M059J (cell line): ENCODE results near the gene SIPA1L3. TPM values are rescaled to one million over a fixed set of nuclear protein-coding genes. Genes with fewer than 3 reads are reported as not detected.
"Not testable (repeated sequence)": the region's sequence is repeated elsewhere in the genome, so short reads cannot be mapped to it uniquely, and the experiment has no call there.

Experiments used
- DNase-seq: peaks from one replicate; pipeline ENCODE4 v3.0.0-alpha.2; 2012; ENCODE audit warnings: low read depth
- total RNA-seq: library from RNA; depleted of rRNA; stranded (reverse); fragments of >200 nt; shearing (Covaris generic); gene quantifications from 2 replicates; pipeline ENCODE4 v1.2.3, GENCODE V29; 2014; rRNA removed

The SIPA1L3 gene, protein sequence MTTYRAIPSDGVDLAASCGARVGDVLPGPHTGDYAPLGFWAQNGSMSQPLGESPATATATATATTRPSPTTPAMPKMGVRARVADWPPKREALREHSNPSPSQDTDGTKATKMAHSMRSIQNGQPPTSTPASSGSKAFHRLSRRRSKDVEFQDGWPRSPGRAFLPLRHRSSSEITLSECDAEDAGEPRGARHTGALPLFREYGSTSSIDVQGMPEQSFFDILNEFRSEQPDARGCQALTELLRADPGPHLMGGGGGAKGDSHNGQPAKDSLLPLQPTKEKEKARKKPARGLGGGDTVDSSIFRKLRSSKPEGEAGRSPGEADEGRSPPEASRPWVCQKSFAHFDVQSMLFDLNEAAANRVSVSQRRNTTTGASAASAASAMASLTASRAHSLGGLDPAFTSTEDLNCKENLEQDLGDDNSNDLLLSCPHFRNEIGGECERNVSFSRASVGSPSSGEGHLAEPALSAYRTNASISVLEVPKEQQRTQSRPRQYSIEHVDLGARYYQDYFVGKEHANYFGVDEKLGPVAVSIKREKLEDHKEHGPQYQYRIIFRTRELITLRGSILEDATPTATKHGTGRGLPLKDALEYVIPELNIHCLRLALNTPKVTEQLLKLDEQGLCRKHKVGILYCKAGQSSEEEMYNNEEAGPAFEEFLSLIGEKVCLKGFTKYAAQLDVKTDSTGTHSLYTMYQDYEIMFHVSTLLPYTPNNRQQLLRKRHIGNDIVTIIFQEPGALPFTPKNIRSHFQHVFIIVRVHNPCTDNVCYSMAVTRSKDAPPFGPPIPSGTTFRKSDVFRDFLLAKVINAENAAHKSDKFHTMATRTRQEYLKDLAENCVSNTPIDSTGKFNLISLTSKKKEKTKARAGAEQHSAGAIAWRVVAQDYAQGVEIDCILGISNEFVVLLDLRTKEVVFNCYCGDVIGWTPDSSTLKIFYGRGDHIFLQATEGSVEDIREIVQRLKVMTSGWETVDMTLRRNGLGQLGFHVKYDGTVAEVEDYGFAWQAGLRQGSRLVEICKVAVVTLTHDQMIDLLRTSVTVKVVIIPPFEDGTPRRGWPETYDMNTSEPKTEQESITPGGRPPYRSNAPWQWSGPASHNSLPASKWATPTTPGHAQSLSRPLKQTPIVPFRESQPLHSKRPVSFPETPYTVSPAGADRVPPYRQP (N-terminal part only)
- total RNA-seq: 12.1 and 22.7 TPM in 2 replicates

DNA sequence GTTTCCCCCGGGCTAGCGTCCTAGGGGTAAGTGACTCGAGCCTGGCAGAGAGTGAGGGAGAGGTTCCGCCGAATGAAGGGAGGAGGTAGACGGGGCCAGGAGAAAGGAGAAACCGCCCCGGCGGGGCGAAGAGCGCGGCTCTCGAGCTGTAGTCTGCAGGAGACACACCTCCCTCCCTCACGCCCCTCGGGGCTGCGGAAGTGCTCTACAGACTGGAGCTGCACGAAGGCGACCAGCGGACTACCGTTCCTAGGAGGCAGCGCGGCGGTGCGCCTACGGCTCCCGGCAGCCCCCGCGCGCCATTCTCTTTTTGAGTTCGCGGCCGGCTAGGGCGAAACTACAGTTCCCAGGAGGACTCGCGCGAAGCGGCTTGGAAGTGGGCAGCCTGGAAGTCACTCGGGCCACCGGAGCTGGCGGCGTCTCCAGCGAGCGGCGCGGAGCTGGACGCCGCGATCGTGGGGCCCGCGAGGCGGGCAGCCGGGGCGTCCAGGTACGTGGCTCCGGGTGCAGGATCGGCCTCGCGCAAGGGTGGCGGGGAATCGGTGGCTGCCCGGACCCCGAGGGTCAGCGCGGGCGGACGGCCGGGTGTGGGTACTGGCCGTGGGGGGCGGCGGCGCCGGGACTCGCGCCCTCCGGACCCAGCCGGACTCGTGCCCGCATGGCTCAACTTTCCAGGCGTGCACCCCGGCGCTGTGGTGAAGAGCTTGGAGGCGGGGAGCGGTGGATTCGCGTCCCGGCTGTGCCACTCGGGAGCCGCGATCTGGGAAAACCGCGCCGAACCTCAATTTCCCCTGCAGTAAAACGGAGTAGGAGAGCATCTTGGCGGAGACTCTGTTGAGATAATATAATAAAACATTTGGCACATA is at the start of gene SIPA1L3:
TSS of gene SIPA1L3 (plus strand) at position 340 of the 866 bp plus-strand sequence. CDS start 174,358 bp downstream, outside the sequence.
- DNase-seq: peak; percentile 97

DNA sequence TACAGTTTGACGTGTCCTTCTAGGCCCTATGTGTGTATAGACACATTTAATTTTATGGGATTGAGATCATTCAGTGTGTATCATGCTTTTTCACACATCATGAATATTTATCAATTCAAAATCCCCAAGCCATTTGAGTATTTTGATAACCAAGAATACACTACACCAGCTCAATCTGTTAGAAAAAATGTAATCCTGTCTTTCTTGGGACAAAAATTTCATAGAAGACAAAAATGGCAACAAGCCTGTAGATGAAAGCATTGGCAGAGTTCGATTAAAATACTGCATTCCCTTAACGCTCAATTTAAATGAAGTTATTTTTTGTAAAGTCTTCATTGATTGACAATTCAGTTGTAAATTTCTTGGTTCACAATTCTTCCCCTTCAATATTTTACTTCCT is 42.5 kb upstream of the SIPA1L3 start:
- no peak for DNase-seq

DNA sequence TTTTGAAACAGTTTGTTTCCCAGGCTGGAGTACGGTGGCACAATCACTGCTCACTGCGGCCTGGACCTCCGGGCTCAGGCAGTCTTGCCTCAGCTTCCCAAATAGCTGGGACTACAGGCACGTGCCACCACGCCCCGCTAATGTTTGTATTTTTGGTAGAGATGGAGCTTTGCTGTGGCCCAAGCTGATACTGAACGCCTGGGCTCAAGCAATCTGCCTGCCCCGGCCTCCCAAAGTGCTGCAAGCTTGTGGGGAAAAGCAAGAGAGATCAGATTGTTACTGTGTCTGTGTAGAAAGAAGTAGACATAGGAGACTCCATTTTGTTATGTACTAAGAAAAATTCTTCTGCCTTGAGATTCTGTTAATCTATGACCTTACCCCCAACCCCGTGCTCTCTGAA is 41.1 kb upstream of the SIPA1L3 start:
- DNase-seq: not testable (repeated sequence)

DNA sequence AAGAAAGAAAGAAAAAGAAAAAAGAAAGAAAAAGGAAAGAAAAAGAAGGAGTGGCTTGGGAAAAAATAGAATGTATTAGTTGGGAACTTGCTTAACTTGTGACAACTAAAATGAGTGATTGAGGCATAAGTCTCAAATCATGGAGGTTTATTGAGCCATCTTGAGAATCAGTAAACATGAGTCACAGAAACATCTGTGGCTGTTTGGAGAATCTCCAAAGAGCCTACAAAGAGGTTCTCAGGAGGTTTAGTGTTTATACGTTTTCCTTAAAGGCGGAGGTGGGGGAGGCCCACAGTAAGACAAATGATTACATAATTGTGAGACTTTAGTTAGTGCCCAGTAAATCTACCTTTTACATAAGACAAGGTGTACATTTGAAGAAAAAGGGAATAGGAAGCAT is 39.2 kb upstream of the SIPA1L3 start:
- peak; percentile 59 for DNase-seq

DNA sequence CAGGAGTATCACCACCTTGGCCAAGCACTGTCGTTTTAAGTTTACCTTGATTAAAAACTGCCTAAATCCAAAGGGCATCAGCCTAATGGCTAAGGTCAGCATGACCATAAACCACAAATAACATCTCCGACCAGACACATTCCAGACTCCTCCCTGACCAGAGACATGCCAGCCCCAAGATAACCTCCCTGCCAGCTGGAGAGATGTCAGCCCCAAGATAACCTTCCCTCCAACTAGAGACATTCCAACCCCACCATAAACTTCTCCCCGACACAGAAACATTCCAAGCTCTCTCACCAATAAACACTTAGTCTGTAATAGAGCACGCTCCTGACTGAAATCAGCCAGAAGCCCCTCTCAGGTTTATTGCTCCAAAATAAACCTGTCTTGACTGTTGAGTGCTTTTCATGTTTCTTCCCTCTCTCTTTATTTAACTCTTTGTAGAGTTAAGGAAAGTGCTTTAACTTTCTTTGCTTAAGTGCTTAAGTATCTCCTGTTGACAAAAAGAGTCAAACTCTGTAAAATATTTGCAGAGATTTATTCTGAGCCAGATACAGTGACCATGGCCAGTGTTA is 37.2 kb upstream of the SIPA1L3 start:
- no peak for DNase-seq

DNA sequence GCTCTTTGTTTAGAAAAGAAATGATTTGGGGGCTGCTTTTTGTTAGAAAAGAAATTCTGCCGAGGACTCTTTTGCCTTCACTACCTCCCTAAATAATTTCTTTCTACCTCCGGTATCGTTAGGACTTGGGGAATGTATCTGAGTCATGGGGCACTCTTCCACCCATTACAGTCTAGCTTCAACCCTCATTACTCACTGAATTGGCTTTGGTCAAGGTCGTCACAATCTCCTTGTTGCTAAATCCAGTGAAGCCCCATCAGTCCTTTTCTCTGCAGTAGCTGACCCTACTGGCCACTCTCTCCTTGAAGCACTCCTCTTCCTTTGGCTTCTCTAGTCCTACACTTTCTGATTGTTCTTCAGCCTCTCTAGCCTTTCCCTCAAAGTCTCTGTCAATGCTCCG is 34.6 kb upstream of the SIPA1L3 start:
- DNase-seq: no peak

DNA sequence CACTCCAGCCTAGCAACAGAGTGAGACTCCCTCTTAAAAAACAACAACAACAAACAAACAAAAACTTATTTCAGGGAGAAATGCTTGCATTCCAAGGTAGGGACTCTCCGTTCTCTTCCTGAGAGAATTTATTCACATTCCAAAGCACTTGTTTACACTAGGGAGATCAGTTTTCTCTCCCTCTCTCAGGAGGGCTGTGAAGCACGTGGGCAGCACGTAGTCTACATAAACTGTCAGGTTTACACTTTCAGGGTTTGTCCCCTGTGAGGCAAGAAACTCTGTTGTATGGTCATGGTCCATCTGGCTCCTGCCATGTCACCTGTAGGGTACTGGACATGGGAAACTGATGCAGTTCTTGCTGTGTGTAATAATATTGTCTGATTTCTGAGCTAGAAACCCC is 32.2 kb upstream of the SIPA1L3 start:
- DNase-seq: peak; percentile 17

DNA sequence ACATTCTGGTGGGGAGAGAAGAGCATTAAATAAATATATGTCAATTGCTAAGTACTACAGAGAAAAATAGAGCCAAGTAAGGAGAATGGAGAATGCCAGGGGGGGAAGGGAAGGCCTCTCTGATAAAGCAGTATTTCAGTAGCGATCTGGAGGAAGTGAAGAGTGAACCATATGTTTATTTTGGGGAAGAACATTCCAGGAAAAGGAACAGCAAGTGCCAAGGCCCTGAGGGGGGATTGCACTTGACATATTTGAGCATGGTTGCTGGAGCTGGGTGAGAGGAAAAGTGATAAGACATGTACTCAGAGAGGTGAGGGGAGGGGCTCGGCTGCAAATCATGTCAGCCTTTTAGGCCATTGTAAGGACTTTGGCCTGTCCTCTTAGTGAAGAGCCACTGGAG is 31.0 kb upstream of the SIPA1L3 start:
- no peak for DNase-seq

DNA sequence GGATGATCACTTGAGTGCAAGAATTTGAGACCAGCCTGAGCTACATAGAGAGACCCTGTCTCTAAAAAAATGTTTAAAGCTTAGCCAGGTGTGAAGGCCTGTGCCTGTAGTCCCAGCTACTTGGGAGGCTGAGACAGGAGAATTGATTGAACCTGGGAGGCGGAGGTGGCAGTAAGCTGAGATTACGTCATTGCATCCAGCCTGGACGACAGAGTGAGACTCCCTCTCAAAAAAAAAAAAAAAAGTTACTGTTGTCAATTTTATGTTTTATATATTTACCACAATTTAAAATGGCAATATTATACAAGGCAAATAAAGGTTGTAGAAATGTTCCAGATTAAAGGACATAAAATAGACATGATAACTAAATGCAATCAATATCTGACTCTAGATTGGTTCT is 29.9 kb upstream of the SIPA1L3 start:
- no peak for DNase-seq

DNA sequence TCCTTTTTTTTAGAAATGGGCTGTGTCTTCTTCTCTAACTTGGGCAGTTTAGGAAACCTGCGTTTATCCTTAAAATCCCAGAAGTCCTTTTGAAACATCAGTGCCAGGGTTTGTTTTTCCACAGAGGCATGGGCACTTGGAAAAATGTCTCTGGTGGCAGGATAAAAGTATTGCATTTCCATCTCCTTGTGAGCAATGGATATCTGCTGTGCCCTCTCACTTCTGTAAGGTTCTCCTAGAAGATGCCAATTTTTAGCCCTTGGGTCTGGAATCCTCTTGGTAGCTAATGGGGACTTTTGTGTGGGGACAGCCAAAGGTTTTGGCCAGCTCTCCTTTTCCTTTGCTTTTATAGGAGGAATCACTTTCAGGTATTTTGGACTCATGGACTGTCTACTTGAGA is 21.6 kb upstream of the SIPA1L3 start:
- no peak for DNase-seq

DNA sequence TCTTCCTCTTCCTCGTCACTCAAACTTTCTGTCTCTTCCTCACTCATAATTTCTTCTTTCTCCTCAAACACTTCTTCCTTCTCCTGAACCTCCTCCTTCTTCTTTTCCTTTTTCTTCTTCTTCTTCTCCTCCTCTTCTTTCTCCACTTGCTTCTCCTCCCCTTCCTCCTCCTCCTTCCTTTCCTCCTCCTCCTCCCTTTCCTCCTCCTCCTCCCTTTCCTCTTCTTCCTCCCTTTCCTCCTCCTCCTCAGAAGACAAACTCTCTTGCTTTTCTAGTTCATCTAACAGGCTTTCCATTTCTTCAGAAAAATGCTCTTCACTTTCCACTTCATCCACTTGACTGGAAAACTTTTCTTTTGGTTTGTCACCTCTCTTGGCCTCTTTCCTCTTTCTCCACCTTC is 20.4 kb upstream of the SIPA1L3 start:
- no peak for DNase-seq

DNA sequence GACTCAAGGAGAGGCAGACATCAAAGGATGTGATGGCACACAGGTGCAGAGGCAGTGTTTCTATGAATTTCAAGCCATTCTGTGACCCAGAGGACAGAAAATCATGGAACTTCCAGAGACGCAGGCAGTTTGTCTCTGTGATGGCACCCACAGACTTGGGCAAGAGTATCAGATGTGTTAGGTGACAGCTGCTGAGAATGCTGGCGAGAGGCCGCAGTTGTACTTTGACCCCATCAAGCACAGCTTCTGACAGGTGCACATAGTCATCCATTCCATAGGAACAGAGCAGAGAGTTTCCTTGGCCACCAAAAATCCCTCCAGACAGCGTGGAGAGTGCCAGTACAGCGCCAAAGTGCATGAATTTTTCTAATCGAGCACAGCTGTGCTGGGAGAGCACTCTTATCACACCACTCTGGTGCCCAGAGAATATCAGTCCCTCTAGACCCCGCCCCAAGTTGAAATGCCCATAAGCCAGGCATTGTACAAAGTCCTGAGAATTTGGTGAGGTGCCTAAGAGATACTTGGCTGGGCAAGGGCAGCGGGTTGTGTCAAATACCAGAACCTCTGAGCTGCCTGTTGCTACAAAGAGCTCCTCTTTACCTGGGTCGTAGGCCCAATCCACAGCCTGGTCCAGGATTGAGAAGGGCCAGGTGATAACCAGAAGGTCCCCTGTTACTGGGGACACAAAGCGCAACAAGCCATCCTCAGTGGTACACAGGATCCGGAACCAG is 13.0 kb upstream of the SIPA1L3 start:
- no peak for DNase-seq

DNA sequence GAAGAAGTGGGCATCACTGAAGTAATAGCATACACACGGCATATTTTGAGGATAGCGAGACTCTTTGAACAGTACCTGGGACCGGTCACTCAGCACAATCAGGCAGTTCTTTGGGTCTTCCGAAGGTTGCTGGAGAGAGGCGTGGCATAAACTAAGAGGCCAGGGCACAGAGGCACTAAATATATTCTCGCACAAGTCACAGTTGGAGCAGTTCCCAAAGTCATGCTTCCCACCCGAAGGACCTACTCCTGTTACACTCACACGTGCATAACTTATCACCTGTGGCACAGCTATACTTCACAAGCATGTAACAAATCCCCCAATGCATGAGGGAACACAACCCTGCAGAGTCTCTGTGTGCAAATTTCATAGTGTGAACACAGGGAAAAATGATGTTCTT is 10.8 kb upstream of the SIPA1L3 start:
- DNase-seq: no peak

DNA sequence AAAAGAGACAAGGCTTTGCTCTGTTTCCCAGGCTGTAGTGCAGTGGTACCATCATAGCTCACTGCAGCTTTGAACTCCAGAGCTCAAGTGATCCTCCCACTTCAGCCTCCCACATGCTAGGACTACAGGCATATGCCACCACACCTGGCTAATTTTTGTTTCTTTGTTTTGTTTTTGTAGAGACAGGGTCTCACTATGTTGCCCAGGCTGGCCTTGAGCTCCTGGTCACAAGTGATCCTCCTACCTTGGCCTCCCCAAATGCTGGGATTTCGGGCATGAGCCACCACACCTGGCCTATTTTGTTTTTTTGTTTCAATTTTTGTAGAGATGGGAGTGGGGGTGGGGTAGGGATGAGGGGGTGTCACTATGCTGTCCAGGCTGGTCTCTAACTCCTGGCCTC is 7.6 kb upstream of the SIPA1L3 start:
- no peak for DNase-seq

DNA sequence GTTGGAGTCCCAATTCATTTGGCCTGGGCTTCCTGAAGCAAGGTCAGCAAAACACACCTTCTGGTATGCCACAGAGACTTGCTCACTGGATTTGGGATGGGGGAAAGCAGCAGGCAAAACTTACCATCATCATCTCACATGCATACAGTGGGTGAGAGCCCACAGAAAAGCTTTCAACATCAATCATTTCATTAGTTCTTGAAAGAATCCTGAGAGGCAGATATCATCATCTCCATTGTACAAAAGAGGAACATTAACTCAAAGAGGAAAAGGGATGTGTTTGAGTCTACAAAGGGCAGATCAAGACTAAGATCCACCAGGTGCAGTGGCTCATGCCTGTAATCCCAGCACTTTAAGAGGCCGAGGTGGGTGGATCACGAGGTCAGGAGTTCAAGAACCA is 7.0 kb upstream of the SIPA1L3 start:
- no peak for DNase-seq

DNA sequence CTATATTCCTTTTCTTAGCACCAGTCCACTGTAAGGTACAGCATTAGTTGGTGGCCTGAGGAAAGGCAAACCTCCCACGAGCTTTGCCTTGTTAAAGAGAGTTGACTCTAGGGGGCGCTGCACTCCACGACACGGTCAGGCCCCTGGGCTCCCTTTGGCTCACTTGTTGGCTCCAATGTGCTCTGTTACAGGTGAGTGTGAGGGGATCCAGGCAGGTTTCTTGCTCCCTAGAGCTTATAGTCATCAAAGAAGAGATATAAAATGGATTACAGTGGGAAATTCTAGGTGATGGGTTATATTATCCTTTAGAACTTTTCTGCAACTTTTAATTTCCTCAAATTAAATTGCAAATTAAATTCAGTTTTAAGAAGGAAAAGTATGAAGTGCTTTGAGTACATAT is 4.3 kb upstream of the SIPA1L3 start:
- peak; percentile 78 for DNase-seq

DNA sequence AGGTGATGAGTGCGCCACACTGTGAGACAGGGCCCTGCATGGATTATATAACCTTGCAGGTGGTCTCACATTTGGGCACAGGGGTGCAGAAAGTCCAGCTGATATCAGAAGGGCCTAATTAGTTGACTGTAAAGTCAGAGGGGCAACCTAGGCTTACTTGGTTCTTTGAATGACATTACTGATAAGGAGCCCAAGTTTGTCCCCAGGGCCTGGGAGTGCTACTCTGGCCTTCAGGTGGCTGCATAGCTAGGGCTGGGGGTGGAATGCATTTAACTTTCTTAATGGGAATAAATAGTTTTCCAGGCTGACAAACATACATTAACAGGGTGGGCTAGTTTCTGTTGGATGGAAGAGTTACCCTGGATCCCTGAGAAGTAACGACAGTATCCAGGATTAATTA is 3.9 kb upstream of the SIPA1L3 start:
- no peak for DNase-seq

DNA sequence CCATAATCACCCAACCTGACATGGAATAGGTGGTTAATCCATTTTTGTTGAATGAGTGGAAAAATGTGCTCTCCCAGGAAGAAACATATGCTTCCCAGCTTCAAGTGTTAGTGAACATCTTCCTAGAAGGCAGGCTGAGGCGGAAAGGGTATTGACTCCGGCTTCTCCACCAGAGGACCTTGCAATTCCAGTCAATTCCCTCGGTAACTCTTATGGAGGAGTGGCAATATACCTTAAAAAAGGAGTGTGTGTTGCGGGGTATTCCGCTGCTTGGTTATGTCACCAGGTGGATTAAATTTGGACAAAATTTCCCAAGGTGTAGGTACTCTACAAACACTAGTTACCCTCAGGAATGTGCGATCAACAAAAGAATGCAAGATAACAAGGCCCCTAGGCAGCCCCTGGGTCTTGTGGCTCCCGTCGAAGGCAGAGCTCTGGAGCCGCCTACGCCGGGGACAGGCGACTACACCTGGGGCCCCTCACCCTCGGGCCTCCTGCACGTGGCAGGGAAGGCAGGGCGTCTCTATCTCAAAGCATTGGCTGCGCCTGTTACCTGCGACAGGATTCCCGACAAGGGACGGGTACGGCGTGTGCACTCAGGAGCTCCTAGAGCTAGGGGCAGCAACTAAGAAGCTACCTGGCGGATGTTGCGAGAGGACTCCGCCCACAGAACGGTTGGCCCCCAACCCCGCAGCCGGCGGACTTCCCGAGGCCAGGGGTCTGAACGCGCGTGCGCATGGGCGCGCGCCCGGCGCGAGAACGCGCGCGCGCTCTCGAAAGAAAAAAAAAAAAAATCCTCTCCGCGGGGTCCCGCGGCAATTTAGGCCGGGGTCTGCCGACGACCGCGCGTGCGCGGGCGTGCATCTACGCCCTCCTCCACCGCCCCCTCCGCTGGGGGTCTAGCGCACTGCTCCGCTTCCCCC is 801 bp upstream of the SIPA1L3 start, which contains the start of gene WDR87:
TSS of gene WDR87 (minus strand) at position 649 of the 923 bp plus-strand sequence. CDS start 8,355 bp downstream, outside the sequence.
- DNase-seq: no peak
